Retina (tissue), 1 donor: ENCODE data around the gene PATZ1.

Source experiments
- DNase-seq: peaks from one replicate; pipeline ENCODE4 v3.0.0-alpha.2; 2016

The PATZ1 gene

DNA sequence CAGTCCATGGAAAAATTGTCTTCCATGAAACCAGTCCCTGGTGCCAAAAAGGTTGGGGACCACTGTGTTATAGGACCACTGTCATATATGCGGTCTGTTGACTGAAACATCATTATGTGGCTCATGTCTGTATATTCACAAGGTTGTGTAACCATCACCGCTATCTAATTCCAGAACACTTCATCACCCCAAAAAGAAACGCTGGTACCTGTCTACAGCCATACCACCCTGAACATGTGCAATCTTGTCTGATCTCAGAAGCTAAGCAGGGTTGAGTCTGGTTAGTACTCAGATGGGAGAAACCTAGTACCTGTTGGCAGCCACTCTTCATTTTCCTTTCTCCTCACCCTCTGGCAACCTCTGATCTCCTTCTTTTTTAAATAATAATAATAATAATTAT is 41.0 kb downstream of the PATZ1 start:
- DNase-seq, result no peak

DNA sequence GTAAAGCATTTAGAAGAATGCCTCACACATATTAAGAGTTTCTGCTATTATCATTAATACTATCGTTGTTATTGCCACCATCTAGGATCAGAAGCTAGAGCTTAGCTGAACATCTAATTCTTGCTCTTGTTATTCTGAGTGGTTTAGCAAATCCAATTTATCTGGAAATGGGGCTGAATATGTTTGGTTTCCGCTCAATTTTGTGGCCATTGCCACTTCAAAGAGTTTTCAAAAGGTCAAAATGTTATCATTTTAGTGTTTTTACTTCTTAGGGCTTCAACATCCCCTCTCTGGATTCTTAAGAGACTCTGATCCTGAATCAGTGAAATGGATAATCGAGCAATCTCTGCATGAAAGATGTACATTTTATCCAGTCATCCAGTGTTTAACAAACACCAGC is 43.6 kb downstream of the PATZ1 start:
- no peak for DNase-seq

DNA sequence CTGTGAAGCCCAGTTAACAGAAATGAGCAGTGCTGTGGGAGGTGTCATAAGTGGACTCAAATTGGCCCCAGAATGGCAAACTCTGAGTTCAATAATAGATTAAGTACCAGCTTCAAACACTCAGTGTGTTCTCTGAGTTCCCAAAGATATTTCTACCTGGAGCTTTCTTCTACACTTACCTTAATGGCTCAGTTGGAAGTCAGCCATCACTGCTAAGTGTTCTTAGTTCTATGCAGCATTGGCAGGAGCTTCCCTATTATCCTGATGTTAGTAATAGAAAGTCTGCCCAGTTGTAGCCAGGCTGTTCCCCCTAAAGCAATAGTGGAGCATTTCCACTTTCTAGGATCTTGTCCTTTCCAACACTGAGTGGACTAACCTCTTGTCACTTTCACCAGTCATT is 44.1 kb downstream of the PATZ1 start:
- no peak for DNase-seq

- no peak for DNase-seq
Measured at GRCh38 chr22:31300896-31301295, 45.2 kb downstream of the PATZ1 start.

DNA sequence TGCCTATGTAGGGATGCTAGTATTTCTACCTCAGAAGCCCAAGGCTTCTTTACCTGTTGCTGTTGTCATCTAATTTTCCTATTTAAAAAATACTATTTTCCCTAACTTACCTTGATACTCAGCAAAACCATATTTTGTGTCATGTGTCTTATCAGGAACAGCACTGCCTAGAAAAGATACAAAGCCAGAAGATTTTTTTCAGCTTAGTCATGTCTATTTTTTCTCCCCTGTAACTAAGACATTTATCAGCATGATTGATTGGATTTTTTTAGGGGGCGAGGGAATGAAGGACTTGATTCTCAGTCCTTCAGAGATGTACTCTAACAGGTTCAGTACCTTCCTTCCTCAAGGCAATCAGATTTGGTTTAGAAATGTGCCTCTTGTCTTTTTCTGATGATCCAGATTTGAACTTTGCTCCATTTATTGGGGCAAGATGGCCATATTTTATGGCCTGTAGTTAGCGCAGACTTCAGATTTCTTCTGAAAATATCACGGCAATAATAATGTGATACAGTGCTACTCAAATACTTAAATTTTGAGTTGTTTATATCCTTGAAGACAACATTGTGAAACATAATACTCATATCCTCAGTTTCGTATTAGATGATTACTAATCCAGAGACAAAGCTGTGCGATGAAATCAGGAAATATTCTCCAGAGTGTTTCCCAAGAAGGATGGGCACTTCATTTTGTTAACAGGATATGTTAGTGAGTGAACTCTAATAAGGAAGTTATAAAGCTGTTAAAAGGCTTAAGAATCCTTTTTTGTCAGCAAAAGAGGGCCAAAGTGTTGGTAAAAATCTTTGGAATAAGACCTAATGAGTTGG is 50.1 kb downstream of the PATZ1 start:
- no peak for DNase-seq

DNA sequence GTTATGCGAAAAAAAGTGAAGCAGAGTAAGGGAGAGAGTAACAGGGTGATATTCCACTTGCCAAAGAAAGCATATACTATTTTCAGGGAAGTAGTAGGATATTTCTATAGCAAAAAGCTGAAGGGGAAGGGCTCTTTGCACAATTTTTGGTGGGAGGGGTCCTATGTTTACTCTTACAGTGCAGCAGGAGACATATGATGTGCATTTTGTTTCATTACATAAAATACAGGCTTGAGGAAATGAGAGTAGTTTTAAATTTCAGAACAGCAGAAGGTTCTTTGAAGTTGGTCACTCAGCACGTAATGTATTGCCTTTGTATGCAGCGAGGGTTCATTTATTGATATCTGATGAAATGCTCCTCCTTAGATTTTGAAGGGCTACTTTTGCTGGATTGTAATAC is 50.8 kb downstream of the PATZ1 start:
- DNase-seq, result no peak

- DNase-seq, result peak; percentile 88
Measured at GRCh38 chr22:31292236-31292989, 53.7 kb downstream of the PATZ1 start, which contains the start of gene PIK3IP1. Gene PIK3IP1 (minus strand): TSS chr22:31292488. CDS start chr22:31292344, 144 bp downstream.

GRCh38 chr22:31291481-31292235 is 54.5 kb downstream of the PATZ1 start:
- no peak for DNase-seq

DNA sequence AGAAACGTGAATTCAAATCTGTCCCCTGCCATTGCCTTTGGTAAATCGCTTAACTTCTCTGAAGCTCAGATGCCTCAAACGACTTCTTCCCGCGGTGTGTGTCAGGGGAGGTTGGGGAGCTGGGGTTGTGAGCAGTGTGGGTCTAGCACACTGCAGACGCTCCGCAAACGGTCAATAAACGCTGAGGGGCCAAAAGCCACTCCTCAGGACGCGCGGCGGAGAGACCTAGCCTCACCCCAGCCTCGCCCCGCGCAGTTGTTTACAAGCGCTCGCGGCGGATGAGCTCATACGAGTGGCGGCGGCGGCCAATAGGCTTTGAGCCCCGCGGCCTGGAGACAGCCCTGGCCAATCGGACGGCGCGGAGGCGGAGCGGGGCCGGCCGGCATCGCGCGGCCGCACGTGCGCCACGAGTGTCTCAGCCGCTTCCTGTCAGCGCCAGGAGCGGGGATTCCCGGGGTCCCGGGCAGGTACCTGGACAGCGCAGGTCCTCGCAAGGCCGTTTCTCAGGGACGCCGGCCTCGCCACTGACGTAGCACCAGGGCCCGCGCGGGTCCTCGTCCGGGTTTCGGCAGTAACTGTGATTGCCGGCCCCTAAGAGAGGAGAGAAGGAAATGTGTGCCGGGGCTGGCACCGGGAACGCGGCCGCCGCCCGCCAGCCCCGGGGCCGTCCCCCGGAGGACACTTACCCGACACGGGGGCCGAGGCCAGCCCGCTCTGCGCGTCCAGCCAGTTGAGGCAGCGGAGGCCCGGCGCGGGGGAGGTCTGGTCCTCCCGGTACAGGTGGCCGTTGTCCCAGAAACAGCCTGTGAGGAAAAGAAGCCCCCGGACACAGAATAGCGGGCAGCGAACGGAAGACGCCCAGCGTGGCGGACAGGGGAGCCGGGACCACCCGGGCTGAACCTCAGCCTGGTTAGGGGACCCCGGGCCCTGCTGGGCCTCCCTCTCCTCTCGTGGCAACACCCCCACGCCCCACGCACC is 55.4 kb downstream of the PATZ1 start:
- peak; percentile 95 for DNase-seq

DNA sequence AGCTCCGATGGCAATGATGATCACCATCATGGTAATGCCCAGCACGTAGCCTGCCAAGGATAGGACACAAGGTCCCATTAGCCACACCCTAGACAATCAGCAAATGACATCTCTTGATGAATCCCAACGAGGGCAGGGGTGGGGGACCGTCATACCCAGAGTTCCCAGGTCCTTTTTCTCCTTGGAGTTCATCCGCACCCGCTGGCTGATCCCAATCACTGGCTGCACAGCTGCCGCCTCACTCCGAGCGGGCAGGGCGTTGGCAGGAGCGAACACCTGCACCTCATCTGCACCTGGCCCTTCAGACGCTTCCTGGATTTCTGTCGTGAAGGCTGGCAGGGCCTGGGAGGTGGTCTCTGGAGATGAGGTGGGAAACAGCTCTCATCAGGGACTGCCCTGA is 56.8 kb downstream of the PATZ1 start:
- DNase-seq, result no peak

- DNase-seq, result no peak
Measured at GRCh38 chr22:31288496-31289240, 57.5 kb downstream of the PATZ1 start.

DNA sequence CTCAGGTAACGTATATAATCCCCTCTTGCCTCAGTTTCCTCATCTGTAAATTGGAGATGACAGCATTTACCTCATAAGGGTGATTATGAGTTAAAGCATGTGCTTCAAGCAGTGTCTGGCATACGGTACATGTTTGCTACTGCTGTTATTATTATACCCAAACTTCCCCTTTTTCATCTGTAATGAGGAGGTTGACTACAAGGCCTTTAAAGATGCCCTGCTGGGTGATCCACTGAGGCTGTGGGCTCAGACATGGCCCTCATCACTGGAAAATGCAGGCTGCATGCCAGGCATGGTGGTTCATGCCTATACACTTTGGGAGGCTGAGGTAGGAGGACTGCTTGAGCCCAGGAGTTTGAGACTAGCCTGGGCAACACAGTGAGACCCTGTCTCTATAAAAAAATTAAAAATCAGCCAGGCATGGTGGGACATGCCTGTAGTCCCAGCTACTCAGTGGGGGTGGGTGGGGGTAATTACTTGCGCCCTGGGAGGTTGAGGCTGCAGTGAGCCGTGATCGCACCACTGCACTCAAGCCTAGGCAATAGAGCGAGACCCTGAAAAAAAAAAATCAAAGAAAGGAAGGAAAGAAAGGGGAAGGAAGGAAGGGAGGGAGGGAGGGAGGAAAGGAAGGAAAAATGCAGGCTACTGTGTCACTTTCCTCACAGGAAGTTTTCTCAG is 58.2 kb downstream of the PATZ1 start:
- no peak for DNase-seq

- DNase-seq, result no peak
Measured at GRCh38 chr22:31286360-31287255, 59.5 kb downstream of the PATZ1 start.

GRCh38 chr22:31284281-31285155 is 61.6 kb downstream of the PATZ1 start:
- DNase-seq, result peak; percentile 77

DNA sequence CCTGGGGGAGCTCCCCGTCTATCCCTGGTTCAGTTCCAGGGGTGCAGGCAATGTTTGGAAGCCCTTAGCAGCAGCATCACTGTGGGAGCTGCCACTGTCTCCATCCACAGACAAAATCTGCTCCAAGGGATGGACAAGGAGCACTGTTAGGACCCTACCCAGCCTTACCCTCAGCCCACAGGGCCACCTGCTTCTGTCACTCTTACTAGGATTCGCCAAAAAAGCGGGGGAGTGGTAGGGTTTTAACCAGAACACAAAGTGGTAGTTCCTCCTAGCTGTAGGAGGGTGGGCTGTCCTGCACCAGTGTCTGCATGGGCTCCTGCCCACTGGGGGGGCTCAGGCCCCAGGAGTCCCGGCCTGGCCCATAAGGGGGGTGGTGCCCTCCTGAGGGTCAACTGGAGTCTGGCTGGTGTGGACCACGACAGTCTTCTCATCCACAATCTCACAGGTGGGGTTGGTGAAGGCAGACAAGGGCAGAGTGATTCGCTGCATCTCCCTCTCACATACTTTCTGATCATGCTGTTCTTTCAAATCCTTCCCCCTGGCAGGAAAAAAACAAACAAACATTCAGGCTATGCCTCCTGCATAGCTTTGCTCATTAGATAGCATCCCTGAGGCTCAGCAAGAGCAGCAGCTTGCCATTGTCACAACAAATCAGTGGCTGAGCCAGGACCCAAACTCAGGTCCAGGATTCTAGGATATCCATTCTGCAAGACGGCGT is 63.2 kb downstream of the PATZ1 start:
- no peak for DNase-seq

- no peak for DNase-seq
Measured at GRCh38 chr22:31281733-31282132, 64.4 kb downstream of the PATZ1 start.

DNA sequence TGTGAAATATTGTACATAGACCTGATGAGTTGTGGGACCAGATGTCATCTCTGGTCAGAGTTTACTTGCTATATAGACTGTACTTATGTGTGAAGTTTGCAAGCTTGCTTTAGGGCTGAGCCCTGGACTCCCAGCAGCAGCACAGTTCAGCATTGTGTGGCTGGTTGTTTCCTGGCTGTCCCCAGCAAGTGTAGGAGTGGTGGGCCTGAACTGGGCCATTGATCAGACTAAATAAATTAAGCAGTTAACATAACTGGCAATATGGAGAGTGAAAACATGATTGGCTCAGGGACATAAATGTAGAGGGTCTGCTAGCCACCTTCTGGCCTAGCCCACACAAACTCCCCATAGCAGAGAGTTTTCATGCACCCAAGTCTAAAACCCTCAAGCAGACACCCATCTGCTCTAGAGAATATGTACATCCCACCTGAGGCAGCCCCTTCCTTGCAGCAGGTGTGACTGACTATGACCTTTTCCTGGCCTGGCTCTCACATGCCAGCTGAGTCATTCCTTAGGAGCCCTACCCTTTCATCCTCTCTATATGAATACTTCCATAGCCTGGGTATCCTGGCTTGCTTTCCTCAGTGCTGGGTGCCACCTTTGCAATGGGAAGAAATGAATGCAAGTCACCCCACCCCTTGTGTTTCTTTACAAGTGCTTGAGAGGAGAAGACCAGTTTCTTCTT is 66.2 kb downstream of the PATZ1 start:
- DNase-seq, result no peak
